Uterine smooth muscle cell (primary cell): Measurements from ENCODE around the gene ALG1L2. TPM values are rescaled to one million over a fixed set of nuclear protein-coding genes. Genes with fewer than 3 reads are reported as not detected.

ENCODE experiments used
- total RNA-seq: library from RNA; depleted of rRNA; stranded (reverse); fragments of >200 nt; gene quantifications from 2 replicates; pipeline ENCODE4 v1.2.3, GENCODE V29; 2014

Gene ALG1L2
- total RNA-seq = 0.22 TPM in 1 of 2 replicates, not detected in the other

GRCh38 chr3:130081351-130081881 is at the start of gene ALG1L2:
Gene ALG1L2 (plus strand): TSS chr3:130081831. CDS start chr3:130082017, 186 bp downstream.

Other genes starting within 250 kb of the ALG1L2 start
- 11.0 and 18.4 TPM in 2 replicates for gene TMCC1, start 188.1 kb upstream of the ALG1L2 start, total RNA-seq
- not detected in 2 replicates for gene TRH, start 107.1 kb upstream of the ALG1L2 start, total RNA-seq